Activated CD8-positive, alpha-beta memory T cell treated with anti-CD3 and anti-CD28 coated beads for 4 hours (primary cell): ENCODE measurements around the gene HTATSF1.

Source experiments
- DNase-seq, 2 donors: peaks; one replicate each; pipeline ENCODE4 v3.0.0-alpha.2; 2020; ENCODE audit warnings: low read depth in 2 of 2

Gene HTATSF1, protein sequence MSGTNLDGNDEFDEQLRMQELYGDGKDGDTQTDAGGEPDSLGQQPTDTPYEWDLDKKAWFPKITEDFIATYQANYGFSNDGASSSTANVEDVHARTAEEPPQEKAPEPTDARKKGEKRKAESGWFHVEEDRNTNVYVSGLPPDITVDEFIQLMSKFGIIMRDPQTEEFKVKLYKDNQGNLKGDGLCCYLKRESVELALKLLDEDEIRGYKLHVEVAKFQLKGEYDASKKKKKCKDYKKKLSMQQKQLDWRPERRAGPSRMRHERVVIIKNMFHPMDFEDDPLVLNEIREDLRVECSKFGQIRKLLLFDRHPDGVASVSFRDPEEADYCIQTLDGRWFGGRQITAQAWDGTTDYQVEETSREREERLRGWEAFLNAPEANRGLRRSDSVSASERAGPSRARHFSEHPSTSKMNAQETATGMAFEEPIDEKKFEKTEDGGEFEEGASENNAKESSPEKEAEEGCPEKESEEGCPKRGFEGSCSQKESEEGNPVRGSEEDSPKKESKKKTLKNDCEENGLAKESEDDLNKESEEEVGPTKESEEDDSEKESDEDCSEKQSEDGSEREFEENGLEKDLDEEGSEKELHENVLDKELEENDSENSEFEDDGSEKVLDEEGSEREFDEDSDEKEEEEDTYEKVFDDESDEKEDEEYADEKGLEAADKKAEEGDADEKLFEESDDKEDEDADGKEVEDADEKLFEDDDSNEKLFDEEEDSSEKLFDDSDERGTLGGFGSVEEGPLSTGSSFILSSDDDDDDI

DNA sequence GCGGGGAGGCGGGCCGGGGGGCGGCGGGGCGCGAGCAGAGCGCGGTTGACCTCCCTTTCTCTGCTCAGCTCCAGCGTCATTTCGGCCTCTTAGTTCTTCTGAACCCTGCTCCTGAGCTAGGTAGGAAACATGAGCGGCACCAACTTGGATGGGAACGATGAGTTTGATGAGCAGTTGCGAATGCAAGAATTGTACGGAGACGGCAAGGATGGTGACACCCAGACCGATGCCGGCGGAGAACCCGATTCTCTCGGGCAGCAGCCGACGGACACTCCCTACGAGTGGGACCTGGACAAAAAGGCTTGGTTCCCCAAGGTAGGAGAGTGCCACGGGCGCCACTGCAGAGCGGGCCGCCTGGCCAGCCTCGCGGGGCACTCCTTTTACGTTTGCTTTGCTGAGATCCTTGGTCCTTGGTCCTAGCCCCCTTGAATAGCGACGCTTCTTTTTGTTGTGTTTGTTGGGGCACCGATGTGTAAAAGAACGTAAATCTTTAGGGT is at the start of gene HTATSF1:
Gene HTATSF1 (plus strand): TSS at position 37 of the 497 bp plus-strand sequence. CDS start 93 bp downstream, at position 130.
- DNase-seq = no peak

DNA sequence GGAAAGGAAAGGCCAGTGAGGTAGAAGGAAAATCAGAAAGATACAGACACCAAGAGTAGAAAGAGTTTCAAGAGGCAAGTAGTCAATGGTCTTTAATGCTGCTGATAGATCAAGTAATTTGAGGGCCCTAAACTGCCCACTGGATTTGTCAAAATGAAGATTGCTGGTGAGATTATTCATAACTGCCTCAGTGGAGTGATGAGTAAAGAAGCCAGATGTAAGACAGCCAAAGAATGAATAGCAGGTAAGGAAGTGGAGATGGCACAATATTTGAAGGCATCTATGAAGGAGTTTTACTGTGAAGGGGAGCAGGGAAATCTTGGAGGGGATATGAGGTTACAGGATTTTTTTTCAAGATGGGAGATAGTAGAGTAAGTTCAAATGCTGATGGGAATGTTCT is 49.4 kb upstream of the HTATSF1 start:
- no peak for DNase-seq

DNA sequence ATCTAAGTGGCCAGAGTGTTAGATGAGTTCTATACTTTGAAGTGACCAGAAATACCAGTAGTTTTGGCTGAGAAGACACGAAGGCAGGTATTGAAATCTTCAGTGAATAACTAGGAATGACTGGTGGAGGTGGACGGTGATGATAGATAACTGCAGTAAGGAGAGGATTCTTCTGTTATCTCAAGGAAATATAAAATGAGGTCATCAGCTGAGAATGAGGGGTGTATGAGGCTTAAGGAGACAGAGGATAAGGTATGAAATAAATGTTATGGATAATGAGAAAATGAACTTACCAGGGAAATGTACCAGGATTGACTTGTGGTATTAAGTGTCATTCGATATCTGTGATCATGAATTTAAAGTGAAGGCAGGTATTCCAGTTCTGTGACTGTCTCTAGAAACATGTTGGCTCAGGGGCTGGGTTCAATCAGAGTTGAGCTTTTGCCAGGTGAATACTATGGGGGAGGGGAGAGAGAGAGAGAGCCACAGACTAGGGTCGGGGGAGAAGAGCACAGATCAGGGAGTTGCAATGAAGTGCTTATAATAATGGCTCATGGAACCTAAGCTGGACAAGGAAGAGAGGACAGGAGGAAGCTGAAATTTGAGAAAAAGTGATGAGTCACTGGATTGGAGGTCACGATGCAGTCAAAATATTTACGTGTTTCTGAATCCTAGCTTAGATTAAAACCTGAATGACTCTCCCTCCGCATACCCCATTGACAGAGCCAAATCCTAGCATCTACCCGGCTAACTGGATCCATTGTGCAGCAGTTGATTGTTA is 47.2 kb upstream of the HTATSF1 start:
- no peak for DNase-seq

DNA sequence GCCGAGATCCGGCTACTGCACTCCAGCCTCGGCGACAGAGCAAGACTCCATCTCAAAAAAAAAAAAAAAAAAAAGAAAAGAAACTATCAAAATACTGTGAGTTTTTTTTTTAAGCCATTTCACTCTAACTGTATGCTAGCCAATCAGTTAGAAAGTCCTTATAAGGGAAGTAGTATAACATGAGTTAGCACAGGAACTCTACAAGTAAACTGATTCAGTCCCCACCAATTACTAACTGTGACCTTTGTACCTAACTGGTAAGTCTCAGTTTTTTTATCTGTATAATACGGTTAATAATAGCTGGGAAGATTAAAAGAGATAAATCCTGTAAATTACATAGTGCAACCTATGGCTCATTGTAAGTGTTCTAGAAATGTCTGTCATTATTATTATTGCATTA is 44.8 kb upstream of the HTATSF1 start:
- DNase-seq = no peak

DNA sequence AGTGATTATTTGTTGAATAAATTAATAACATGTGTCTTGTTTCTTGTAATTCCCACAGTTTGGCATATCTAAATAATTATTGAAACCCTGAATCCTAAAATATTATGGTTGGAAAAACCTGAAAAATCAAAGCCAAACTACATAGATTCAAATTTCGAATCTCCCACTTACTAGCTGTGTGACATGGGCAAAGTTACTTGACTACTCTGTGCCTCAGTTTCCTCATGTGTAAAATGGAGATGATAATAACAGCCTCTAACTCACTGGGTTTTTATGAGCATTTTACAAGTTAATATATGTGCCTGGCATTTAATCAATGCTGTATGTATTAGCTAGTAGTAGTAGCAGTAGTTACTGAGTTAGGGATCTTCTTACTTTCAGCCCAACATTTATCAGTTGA is 44.3 kb upstream of the HTATSF1 start:
- no peak for DNase-seq

DNA sequence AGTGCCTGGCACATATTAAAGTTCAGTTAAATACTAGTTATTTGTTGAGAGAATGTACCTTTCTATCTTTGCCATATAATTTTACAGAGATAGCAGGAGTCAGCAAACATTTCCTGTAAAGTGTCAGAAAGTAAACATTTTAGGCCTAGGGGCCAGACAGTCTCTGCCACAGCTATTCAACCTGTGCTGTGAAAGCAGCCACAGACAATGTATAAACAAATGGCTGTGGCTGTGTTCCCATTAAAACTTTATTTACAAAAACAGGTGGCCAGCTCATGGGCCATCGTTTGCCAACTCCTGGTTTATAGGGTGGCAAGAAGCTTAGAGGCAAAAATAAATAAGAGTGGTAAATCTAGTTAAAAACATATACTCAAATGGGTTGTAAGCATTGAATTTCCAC is 43.6 kb upstream of the HTATSF1 start:
- DNase-seq = no peak

DNA sequence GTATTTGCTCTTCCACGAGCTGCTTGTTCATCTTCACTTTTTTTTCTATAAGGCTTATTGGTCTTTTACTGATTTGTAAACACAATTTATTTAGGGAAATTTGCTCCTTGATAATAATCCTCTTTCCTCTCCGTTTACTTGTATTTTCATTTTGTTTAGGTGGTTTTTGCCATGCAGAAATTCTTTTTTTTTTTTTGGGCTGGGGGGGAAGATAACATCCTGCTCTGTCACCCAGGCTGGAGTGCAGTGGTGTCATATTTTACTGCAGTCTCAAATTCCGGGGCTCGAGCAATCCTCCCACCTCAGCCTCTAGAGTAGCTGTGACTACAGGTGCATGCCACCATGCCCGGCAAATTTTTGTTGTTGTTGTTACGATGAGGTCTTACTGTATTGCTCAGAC is 41.3 kb upstream of the HTATSF1 start:
- no peak for DNase-seq

DNA sequence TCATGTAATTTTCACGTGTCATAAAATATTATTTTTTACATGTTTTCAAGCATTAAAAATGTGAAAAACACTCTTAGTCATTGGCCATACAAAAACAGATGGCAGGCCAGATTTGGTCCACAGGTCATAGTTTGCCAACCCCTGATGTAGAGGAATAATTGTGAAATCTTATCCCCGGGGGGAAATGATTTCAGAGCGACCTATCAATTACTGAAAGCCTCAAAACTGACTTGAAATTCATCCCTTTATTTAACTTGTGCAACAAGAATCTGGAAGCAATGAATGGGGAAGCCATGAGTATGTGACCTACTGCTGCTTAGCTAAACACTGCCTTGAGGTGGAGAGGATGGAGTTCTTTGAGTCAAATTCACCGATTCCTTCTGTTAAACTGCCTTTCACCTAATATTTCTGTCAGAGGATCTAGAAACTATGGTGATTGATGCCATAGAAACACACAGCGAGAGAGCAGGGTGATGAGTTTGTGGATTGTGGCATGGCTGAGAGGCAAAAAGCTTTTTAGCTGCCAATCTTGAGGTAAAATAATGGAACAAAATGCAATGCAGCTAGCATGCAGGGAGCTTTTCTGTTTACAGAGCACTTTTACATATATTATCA is 40.0 kb upstream of the HTATSF1 start:
- no peak for DNase-seq

DNA sequence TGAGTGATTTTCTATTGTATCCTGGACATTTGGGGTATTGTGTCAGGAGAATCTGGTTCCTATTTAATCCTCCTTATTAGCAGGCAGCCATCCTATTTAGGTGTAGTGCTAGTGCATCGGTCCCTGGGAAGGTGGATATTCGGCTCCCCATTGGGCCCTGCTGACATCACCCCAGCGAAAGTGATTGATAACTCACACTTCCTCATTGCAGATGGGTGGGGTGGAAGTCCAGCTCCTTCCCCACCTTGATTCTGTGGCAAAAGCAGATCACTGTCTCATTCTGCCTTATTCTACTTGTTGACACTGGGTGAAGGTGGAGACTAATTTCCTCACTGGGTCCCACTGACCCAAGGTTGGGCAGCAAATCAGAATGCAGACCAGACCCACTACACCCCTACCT is 32.8 kb upstream of the HTATSF1 start:
- no peak for DNase-seq

DNA sequence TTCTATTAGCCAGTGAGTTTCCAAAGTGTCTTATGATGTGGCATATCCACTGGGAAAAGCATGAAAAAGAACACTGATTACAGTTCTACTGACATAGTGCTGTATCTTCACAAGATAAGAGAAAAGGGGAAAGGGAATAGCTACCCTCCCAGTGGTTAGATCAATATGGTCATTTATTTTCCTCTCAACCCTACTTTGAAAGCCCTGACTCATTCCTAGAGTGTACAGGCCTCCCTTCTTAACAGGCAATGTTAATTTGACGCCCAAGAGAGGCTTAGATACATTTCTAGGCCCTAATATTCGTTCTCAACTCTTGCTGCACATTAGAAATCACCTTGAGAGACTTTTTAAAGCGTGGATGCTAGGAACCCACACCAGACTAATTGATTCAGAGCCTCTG is 30.1 kb upstream of the HTATSF1 start:
- no peak for DNase-seq

DNA sequence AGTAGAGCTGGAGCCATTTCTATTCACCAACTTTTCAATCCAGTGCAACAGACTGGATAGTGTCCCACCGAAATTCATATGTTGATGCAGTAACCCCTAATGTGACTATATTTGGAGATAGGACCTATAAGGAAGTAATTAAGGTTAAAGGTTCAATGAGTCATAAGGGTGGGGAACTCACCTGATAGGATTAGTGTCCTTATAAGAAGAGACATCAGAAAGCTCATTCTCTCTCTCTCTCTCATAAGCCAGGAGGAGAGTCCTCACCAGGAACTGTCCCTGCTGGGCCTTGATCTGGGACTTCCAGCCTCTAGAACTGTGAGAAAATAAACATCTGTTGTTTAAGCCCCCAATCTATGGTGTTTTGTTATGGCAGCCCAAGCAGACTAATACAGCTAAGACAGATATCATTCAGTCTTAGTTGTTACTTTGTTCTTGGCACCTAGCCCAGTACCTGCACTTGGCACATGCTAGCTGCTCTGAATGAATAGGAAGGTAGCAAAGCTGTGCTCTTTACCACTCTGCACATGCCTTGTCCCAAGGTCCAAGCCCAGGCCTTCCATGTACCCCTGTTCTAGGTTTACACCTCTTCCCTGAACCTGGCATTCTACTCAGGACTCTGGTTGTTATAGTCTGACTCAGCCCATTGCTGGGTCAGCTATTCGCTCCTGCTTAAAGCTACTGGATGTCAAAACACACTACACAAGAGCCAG is 28.8 kb upstream of the HTATSF1 start:
- DNase-seq = no peak

DNA sequence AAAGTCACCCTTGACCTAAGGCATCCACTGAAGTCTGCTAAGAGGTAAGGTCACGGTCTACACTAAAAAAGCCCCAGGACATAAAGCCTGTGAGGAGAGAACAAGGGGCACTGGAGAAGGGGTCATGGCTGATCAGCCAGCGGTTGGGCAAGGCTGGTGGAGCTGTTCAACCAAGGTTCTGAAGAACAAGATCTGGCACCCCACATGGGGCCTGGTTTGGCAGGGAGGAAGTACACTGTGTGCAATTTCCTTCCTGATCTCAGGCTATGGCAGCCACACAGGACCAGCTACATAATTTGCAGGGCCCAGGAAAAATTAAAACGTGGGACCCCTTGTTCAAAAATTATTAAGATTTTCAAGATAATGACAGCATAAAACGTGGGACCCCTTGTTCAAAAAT is 23.7 kb upstream of the HTATSF1 start:
- DNase-seq = no peak

GRCh38 chrX:136475236-136475635 is 22.2 kb upstream of the HTATSF1 start:
- DNase-seq = no peak

- DNase-seq = no peak
These were observed 20.9 kb upstream of the HTATSF1 start for GRCh38 chrX:136476501-136476900.

DNA sequence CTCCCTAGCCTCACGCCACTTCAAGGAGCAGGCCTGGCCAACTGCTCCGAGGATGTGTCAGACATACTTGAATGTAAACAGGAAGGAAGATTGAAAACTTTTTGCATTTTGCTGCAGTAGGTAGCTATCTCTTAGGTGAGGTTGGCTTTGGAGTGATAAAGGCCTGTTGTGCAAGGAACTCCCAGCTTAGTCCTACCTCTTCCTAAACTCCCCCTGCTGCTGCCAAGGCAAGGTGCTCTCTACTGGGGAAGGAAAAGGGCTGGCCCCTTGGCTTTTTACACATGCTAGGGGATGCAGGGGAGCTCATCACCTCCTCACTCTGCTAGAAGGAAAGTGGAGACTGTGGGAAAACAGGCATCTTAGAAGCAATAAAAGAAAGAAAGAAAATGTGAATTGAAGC is 20.4 kb upstream of the HTATSF1 start:
- DNase-seq = no peak

DNA sequence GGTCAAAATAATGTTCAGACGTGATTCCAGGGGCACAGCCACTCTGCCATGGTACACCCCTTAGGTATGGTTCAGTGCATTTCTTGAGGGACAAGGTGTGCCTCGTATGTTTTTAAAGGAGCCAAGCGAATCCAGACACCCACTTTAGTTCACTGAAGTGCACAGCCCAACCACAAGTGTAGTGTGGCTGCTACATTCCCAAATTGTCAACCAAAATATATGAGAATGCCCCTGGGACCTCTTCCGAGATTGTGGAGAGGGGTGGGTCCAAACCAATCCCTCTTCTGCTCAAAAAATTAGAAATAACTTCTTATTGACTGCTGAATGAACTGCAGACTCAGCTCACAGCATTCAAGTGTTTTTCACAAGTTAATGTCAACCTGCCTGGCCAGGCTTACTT is 17.0 kb upstream of the HTATSF1 start:
- DNase-seq = no peak

- DNase-seq = no peak
These were observed 9.7 kb upstream of the HTATSF1 start, which contains the start of gene BRS3 for GRCh38 chrX:136487647-136488046. TSS of gene BRS3 (plus strand) at chrX:136487947. CDS start at chrX:136488115, 168 bp downstream.

GRCh38 chrX:136488706-136489105 is 8.7 kb upstream of the HTATSF1 start:
- no peak for DNase-seq

- no peak for DNase-seq
These were observed 5.6 kb upstream of the HTATSF1 start for GRCh38 chrX:136491832-136492231.

DNA sequence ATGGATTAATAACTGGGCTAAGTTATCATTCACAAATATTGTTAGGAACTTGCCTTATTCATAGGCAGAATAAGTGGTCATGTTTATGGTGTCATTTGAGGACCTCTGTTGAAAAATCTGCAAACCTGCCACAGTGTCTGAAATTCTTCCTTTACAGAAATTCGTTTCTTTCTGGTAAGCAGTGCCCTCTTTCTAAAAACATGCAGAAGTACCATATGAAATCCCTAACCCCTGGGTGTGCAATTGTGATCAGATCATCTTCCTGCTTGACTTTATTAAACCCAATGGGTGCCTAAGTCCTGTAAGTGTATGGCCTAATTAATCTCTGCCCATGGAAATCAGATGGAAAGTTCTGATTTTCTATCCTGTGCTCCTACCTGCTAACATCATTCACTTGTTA is 4.4 kb upstream of the HTATSF1 start:
- DNase-seq = no peak

- no peak for DNase-seq
These were observed 2.3 kb upstream of the HTATSF1 start for GRCh38 chrX:136495043-136495442.
